Right atrium auricular region (tissue), 2 donors: ENCODE data around the gene CCDC13. TPM values are rescaled to one million over a fixed set of nuclear protein-coding genes. Genes with fewer than 3 reads are reported as not detected.

Experiments
- DNase-seq: peaks from one replicate; pipeline ENCODE4 v3.0.0-alpha.2; 2019; ENCODE audit warnings: low spot score
- H3K27ac ChIP-seq, 2 donors: fragments of 200-600 bp; sonication (generic); 1 replicate in 1 of 2; 2 replicates in 1 of 2; pipeline ENCODE4 v1.5.1; 2016 to 2019
- H3K27me3 ChIP-seq, 2 donors: fragments of 200-600 bp; sonication (generic); one replicate each; pipeline versions ENCODE4 v1.5.1 to v1.6.0; 2017 to 2019
- H3K36me3 ChIP-seq: fragments of 200-600 bp; sonication (generic); one replicate; pipeline ENCODE4 v1.5.1; 2016
- H3K4me1 ChIP-seq, 2 donors: fragments of 200-600 bp; sonication (generic); one replicate each; pipeline versions ENCODE4 v1.5.1 to v1.6.0; 2017 to 2019
- H3K4me3 ChIP-seq, 2 donors: fragments of 200-600 bp; sonication (generic); 1 replicate in 1 of 2; 2 replicates in 1 of 2; pipeline ENCODE4 v1.5.1; 2017 to 2019; ENCODE audit warnings: mild to moderate bottlenecking in 1 of 2, moderate library complexity in 1 of 2
- H3K9me3 ChIP-seq, 2 donors: fragments of 200-600 bp; sonication (generic); one replicate each; pipeline ENCODE4 v1.5.1; 2019
- total RNA-seq, 2 donors: library from RNA; depleted of rRNA; stranded (reverse); fragments of >200 nt; gene quantifications; one replicate each; pipeline ENCODE4 v1.1.0, GENCODE V29; 2016
- TF ChIP-seq, protein P1 (sequence below), 2 donors: fragments of 200-600 bp; sonication (generic); IDR thresholded peaks; one replicate each; pipeline ENCODE4 v1.5.1; 2019; ENCODE audit warnings: antibody characterized with exemption in 2 of 2

CCDC13 gene
- total RNA-seq, 2 donors from 2014 or later: 0.35 TPM; not detected in 1

- Histone ChIP-seq H3K4me1 (no peaks in the 10 kb centered on the region), H3K9me3 (no peaks in the 10 kb centered on the region), H3K36me3 (no peaks in the 10 kb centered on the region), H3K27me3 (no peaks in the 10 kb centered on the region), H3K27ac (no peak overlapping the region), H3K4me3 (no peak overlapping the region)
- TF ChIP-seq, protein P1, sequence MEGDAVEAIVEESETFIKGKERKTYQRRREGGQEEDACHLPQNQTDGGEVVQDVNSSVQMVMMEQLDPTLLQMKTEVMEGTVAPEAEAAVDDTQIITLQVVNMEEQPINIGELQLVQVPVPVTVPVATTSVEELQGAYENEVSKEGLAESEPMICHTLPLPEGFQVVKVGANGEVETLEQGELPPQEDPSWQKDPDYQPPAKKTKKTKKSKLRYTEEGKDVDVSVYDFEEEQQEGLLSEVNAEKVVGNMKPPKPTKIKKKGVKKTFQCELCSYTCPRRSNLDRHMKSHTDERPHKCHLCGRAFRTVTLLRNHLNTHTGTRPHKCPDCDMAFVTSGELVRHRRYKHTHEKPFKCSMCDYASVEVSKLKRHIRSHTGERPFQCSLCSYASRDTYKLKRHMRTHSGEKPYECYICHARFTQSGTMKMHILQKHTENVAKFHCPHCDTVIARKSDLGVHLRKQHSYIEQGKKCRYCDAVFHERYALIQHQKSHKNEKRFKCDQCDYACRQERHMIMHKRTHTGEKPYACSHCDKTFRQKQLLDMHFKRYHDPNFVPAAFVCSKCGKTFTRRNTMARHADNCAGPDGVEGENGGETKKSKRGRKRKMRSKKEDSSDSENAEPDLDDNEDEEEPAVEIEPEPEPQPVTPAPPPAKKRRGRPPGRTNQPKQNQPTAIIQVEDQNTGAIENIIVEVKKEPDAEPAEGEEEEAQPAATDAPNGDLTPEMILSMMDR (IDR thresholded peaks at IDR 0.05): no peak
- peak; percentile 2 for DNase-seq
Measured at GRCh38 chr3:42764561-42765295, 8.3 kb downstream of the CCDC13 start.

DNA sequence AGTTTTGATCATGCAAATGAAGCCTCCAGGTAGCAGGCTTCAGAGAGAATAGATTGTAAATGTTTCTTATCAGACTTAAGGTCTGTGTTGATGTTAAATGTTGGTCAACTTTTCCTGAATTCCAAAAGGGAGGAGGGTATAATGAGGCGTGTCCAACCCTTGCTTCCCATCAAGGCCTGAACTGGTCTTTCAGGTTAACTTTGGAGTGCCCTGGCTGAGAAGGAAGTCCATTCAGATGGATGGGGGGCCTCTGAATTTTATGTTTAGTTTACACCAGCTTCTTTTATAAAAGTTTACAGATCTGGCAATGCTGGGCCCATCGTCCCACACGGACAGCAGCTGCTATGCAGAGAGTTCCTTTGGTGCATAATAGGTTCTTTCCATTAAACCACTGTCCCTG lies 8.9 kb downstream of the CCDC13 start:
- H3K9me3 ChIP-seq: no peaks in the 10 kb centered on the region
- no peaks in the 10 kb centered on the region for H3K4me1 ChIP-seq
- DNase-seq: no peak
- TF ChIP-seq, protein P1 (IDR thresholded peaks at IDR 0.05): no peak
- no peaks in the 10 kb centered on the region for H3K27me3 ChIP-seq
- no peak overlapping the region for H3K27ac ChIP-seq
- no peak overlapping the region for H3K4me3 ChIP-seq
- no peaks in the 10 kb centered on the region for H3K36me3 ChIP-seq

DNA sequence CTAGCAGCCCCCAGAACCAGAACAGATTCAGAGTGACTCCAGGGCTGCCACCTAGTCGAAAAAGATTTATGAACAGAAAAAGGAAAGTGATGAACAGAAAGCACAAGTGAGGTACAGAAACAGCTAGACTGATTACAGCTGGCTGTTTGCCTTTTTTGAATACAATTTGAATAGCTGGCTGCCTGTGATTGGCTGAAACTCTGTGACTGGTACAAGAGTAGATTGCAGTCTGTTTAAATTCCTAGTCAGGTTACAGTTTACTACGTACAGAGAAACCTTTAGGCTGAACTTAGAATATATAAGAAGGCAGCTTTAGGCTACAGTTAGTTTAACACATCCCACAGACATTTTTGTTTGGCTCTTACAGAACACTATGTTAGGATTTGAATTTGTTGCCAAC lies 10.0 kb downstream of the CCDC13 start:
- H3K4me1 ChIP-seq: no peaks in the 10 kb centered on the region
- H3K9me3 ChIP-seq: no peaks in the 10 kb centered on the region
- peak; percentile 18 for DNase-seq
- H3K27ac ChIP-seq: no peak overlapping the region
- H3K27me3 ChIP-seq: no peaks in the 10 kb centered on the region
- TF ChIP-seq, protein P1 (IDR thresholded peaks at IDR 0.05): no peak
- H3K4me3 ChIP-seq: no peak overlapping the region
- H3K36me3 ChIP-seq: no peaks in the 10 kb centered on the region

GRCh38 chr3:42762046-42762724 lies 10.9 kb downstream of the CCDC13 start:
- no peaks in the 10 kb centered on the region for H3K9me3 ChIP-seq
- no peaks in the 10 kb centered on the region for H3K36me3 ChIP-seq
- no peak overlapping the region for H3K4me3 ChIP-seq
- no peaks in the 10 kb centered on the region for H3K27me3 ChIP-seq
- TF ChIP-seq, protein P1 (IDR thresholded peaks at IDR 0.05): no peak
- H3K4me1 ChIP-seq: no peaks in the 10 kb centered on the region
- DNase-seq: peak; percentile 52
- no peak overlapping the region for H3K27ac ChIP-seq

GRCh38 chr3:42758126-42758525 lies 14.9 kb downstream of the CCDC13 start:
- Histone ChIP-seq H3K27ac (no peak overlapping the region), H3K36me3 (no peaks in the 10 kb centered on the region), H3K4me3 (no peak overlapping the region), H3K27me3 (no peaks in the 10 kb centered on the region), H3K4me1 (no peaks in the 10 kb centered on the region), H3K9me3 (no peaks in the 10 kb centered on the region)
- TF ChIP-seq, protein P1 (IDR thresholded peaks at IDR 0.05): no peak
- peak; percentile 26 for DNase-seq
